ENCODE measurements around the gene GFPT1. TPM values are rescaled to one million over a fixed set of nuclear protein-coding genes. Genes with fewer than 3 reads are reported as not detected.
"Not testable (repeated sequence)": the region's sequence is repeated elsewhere in the genome, so short reads cannot be mapped to it uniquely, and the experiment has no call there.

Gene GFPT1
- total RNA-seq, 1 donor from 2014 or later = 85.7 TPM

DNA sequence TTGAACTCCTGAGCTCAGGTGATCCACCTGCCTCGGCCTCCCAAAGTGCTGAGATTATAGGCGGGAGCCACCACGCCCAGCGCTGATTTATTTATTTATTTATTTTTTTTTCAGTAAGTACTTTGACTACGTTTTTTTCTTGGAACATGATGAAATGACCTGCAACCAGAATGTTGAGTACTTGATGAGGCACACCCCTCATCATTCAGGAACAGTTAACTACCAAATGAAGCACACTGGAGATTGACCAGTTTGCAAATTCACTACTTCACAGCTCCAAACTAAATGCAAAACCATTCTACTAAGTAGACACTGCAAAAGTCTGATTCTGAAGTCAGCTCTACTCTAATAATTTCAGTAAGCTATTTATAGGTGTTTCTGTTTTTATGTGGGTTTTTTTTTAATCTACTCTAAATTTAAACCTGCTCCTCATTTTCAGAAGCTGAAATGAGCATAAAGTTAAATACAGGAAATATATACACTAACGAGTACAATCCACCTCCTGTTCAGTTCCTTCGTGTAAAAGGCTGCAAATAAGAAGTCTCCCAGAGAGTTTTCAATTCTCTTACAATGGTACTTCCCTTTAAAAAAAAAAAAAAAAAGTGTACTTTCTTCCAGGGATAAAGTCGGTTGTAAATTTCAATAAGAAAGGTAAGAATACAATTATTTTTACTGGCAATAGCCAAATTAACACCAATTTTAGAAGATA lies 1.4 kb downstream of the GFPT1 start:
- intact Hi-C loops (cut with DNase I) = loop anchor here (5.0 kb wide), 1 partner anchor 52 kb away; the partner anchor contains the start of gene NFU1
- no peak for DNase-seq (ENCODE audit: low spot score)

DNA sequence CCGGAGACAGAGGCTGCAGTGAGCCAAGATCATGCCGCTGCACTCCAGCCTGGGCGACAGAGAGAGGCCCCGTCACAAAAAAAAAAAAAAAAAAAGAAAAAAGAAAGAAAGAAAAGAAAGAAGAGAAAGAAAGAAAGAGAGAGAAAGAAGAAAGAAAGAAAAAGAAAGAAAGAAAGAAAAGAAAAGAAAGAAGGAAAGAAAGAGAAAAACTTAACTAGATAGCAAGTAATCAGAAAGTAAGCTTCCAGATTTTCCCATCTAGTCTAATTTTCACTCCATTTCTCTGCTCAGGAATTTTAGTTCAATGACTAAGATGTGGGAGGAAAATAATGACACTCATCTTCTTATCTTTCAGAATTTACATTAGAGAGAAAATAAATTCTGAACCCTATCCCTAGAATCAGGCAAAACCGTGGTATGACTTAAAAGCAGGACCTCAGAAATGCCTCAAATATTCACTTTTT lies 2.4 kb downstream of the GFPT1 start:
- intact Hi-C loops (cut with DNase I) = loop anchor here (5.0 kb wide), 1 partner anchor 53 kb away; the partner anchor contains the start of gene NFU1
- DNase-seq (ENCODE audit: low spot score) = no peak

DNA sequence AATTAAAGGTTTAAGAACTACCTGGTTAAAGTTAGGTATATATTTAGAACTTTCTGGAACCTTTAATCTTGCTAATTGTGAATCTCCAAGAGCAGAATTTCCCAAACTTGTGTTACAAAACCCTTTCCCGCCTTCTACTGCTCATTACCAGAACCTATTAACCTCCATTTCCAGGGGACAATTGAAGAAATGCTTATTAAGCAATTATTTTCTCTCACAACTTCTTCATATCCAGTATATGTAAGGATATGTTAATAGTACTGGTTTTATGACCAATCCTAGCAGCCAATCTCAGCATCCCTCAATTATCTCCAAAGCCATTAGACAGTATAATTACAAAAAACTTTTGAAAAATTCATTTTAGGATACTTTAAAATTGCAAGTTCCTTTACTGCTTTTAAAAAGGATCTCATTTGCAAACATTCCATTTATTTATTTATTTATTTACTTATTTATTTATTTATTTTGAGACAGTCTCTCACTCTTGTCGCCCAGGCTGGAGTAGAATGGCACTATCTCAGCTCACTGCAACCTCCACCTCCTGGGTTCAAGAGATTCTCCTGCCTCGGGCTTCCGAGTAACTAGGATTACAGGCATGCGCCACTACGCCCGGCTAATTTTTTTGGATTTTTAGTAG lies 3.7 kb downstream of the GFPT1 start:
- DNase-seq (ENCODE audit: low spot score) = no peak
- intact Hi-C loops (cut with DNase I) = no loop called here

DNA sequence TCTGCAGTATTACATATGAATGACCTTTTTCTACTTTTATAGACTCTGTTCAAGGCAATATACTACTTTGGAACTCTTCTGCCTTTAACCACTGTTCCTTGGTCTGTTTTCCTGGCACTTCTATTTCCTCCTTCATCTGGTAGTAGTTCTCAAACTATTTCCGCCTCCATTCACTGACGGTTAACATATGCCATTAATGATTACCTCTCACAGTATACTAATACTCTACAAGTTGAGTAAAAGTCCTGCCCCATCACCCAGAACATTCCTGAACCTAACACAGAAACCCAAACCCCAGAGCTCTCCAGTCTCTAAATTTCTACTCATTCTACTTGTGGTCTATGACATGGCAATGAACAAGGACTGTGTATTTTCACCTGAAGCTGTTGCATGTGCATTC lies 4.5 kb downstream of the GFPT1 start:
- no peak for DNase-seq (ENCODE audit: low spot score)
- intact Hi-C loops (cut with DNase I) = no loop called here

DNA sequence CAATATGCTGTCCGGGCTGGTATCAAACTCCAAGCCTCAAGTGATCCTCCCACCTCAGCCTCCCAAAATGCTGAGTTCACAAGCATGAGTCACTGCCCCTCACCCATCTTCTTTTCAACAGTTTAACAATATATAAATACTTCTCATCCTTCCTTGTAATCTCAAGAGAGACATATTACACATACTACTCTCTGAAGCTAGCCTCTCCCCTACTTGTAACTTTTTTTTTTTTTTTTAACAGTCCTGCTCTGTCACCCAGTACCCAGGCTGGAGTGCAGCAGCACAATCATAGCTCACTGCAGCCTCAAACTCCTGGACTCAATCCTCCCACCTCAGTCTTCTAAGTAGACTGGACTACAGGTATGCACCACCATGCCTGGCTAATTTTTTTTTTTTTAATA lies 5.7 kb downstream of the GFPT1 start:
- no peak for DNase-seq (ENCODE audit: low spot score)
- intact Hi-C loops (cut with DNase I) = no loop called here

DNA sequence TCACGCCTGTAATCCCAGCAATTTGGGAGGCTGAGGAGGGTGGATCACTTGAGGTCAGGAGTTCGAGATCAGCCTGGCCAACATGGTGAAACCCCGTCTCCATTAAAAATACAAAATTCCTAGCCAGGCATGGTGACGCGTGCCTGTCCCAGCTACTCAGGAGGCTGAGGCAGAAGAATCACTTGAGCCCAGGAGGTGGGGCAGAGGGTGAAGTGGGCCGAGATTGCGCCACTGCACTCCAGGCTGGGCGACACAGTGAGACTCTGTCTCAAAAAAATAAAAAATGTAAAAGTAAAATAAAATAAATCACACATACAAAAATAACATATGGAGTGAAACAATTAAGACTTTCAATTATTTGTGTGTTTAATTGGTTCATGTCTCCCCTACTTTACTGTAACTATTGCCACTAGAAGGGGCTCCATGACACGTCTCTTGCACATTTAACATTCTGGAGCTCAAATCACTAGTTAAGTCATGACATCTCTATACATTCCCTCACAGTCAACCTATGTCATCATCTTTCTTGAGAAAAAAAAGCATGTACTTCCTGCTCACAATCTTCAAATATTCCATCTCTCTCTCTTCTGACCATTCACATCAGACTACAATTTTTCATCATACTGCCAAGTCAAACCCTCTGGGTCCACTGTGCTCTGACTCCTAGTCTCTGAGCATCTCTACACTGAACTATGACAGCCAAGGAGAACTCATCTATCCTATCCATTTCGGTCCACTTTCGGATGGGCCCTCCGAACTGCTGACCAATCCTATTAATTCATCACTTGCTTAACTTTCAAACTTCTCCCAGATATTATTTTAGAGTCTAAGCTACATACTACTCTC lies 6.7 kb downstream of the GFPT1 start:
- no peak for DNase-seq (ENCODE audit: low spot score)
- intact Hi-C loops (cut with DNase I) = no loop called here

DNA sequence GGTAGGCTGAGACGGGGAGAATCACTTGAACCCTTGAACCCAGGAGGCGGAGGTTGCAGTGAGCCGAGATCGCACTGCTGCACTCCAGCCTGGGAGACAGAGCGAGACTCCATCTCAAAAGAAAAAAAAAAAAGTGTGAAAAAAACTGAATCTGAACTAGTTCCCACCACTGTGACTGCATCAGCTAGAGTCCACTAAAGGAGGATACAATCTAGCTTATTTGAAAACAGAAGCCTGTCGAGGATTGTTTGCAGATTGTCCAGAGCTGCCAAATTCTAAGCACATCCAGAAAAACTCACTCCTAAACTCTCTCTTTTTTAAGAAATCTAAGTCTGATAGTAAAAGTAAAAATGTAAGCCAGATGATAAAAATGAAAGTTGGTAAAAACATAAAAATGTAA lies 10.6 kb downstream of the GFPT1 start:
- DNase-seq (ENCODE audit: low spot score) = no peak
- intact Hi-C loops (cut with DNase I) = loop anchor here (10.0 kb wide), 1 partner anchor 338 kb away; no protein-coding TSS in a partner anchor

DNA sequence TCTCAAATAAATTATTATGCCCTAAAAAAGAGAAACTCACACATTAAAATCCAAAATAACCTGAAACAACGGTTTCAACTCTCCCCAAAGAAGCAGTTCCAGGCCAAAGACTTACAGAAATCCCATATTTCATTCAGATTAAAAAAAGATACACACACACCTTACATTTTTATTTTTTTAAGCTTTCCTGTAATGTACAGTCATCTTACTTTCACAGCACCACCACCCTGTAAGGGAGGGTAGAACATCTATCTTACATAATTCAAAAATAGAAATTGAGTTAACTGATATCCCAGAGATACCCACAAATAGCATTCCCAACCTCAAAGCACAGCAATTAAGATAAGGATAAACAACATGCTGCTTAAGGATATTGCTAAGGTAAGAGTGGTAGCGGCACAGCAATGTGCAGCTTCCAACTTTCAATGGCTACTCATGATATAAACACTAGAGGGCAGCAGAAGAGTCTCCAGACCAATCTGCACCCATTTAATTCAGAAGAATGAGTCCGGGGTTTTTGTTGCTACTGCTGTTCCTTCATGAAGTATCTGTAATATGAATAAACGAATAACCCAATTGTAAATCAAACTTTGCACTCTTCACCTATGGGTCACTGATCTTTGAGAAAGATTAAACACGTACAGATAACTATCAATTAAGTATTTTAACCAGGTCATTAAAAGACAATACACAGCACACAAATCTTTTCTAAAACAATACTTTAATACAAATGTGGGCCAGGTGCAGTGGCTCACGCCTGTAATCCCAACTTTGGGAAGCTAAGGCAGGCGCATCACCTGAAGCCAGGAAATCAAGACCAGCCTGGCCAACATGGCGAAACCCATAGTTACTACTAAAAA lies 11.3 kb downstream of the GFPT1 start:
- intact Hi-C loops (cut with DNase I) = loop anchor here (10.0 kb wide), 1 partner anchor 339 kb away; no protein-coding TSS in a partner anchor
- no peak for DNase-seq (ENCODE audit: low spot score)

DNA sequence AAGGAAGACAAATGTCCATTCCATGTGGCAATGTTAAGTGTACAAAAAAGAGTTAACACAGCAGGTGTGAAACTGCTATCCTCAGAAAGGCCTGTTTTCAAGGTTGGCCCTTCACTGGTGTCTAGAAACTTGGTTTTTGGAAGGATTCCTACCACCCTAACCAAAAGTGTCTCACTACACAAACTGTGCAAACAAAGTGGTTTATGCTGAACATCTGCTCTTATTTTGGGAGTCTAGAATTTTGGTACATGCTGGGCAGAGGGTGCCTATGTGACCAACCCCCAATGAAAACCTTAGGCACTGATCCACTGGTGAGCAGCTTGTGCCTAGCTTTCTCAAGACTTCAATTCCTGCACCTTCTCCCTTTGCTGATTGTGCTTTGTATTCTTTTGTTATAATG lies 14.3 kb downstream of the GFPT1 start:
- no peak for DNase-seq (ENCODE audit: low spot score)
- intact Hi-C loops (cut with DNase I) = loop anchor here (10.0 kb wide), 1 partner anchor 342 kb away; no protein-coding TSS in a partner anchor

DNA sequence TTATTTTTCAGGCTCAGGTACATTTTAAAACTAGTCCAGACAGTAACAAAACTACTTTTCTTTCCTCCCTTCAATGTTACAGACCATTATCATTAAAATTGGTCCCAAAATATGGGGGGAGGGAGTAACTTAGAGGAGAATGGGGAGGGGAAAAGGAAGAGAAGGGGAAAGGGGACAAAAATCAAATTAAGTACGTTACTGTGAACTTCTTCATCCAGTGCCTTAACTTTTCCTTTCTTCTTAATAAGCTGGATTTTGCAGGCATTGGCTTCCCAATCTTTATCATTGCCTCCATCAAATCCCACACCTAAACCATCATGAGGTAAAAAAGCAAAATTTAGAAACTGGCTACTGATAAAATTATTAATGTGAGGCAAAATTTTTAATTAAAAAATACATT lies 17.2 kb downstream of the GFPT1 start:
- intact Hi-C loops (cut with DNase I) = loop anchor here (10.0 kb wide), 1 partner anchor 345 kb away; no protein-coding TSS in a partner anchor
- DNase-seq (ENCODE audit: low spot score) = no peak

DNA sequence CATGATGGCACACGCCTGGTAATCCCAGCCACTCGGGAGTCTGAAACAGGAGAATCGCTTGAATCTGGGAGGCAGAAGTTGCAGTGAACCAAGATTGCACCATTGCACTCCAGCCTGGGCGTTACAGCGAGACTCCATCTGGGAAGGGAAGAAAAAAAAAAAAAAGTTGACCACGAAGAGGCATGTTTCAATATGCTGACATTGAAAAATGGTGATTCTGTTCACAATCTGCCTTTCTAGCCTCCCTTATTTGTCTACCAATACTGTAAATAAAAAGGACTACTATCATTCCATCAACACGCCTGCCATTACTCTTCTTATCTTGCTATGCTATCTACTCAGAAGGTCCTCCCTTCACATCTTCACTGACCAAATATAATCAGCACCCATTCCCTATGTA lies 18.4 kb downstream of the GFPT1 start:
- no peak for DNase-seq (ENCODE audit: low spot score)
- intact Hi-C loops (cut with DNase I) = no loop called here

DNA sequence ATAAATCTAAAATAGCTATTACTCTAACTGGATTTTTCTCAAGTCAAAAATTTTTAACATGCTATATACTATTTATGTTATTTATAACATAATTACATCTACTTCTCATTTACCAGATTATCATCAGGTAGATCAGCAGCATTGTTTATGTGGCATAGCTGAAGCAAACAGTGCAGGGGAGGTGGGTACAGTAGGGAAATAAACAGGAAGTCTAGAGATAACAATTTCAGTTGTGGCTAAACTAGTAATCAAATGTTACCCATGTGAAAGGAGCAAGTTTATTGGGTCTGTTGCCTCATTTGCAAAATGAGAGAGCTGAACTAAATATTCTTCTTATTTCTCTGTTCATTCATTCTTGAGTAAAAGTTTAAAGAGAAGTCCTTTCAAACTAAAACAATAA lies 27.7 kb downstream of the GFPT1 start:
- no peak for DNase-seq (ENCODE audit: low spot score)
- intact Hi-C loops (cut with DNase I) = no loop called here

DNA sequence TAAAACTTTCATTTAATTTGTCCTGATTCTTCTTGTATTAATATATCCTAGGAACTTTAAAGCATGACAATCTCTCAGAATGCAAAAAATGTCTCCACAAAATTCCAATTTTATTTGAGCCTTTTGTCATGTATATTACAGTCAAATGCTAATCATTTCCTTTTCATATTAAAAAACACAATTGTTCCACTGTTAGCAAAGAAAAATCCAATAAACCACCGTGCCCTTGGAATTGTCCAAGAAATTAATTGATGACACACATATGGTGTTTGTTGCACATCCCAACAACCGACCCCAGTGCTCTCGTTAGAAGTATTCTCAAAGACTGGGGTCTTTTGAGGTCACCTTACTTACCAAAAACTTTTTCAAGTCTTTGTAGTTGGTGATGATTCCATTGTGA lies 28.1 kb downstream of the GFPT1 start:
- no peak for DNase-seq (ENCODE audit: low spot score)
- intact Hi-C loops (cut with DNase I) = no loop called here

DNA sequence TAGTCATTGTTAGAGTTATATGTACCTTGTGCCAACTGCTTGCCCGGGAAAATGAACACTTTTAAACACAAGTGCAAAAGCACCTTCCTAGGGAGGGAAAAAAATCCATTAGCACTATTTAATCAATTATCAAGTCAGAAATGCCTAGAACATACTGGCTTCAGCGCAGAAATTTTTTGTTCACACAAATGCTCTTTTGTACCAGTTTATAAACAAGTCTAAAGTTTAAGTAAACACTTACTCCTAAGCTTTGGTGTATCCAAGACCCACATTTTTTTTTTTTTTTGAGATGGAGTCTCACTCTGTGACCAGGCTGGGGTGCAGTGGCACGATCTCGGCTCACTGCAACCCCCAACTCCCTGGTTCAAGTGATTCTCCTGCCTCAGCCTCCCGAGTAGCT lies 30.6 kb downstream of the GFPT1 start:
- no peak for DNase-seq (ENCODE audit: low spot score)
- intact Hi-C loops (cut with DNase I) = no loop called here

DNA sequence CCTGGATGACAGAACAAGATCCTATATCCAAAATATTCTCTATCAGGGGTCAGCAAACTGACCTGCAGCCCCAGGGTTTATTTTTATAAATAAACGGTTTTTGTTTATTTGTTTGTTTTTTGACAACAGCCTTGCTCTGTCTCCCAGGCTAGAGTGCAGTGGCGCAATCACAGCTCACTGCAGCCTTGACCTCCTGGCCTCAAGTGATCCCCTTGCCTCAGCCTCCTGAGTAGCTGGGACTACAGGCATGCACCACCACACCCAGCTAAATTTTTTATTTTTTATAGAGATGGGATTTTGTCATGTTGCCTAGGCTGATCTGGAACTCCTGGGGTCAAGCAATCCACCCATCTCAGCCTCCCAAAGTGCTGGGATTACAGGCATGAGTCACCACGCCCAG lies 32.1 kb downstream of the GFPT1 start:
- DNase-seq (ENCODE audit: low spot score); intact Hi-C loops (cut with DNase I): not testable (repeated sequence)

DNA sequence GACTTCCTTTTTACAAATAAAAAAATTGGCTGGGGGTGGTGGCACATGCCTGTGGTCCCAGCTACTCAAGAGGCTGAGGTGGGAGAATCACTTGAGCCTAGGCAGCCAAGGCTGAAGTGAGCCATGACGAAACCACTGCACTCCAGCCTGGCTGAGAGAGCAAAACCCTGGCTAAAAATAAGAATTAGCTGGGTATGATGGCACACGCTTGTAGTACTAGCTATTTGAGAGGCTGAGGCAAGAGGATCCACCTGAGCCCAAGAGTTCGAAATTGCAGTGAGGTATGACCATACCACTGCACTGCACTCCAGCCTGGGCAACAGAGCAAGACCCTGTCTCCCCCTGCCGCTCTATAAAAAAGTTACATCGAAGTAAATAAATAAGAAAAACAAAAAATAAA lies 33.7 kb downstream of the GFPT1 start:
- no peak for DNase-seq (ENCODE audit: low spot score)
- intact Hi-C loops (cut with DNase I) = no loop called here

DNA sequence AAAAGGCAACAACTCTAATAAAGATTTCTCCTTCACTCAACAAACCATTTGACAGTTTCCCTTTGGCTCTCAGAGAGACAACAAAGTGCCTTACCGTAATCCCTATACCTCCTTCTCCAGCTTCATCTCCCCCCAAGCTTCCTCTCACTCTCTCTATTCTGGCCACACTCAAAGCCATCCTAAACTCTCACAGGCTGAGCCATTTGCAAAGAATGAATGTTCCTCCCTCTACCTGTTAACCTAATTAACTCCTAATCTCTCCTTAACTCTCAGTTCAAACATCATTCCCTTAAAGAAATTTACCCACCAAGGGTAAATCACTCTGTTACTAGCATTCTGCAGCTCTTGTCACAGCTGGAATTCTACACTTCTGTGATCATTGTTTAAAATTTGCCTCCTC lies 38.2 kb downstream of the GFPT1 start:
- DNase-seq (ENCODE audit: low spot score) = no peak
- intact Hi-C loops (cut with DNase I) = no loop called here

DNA sequence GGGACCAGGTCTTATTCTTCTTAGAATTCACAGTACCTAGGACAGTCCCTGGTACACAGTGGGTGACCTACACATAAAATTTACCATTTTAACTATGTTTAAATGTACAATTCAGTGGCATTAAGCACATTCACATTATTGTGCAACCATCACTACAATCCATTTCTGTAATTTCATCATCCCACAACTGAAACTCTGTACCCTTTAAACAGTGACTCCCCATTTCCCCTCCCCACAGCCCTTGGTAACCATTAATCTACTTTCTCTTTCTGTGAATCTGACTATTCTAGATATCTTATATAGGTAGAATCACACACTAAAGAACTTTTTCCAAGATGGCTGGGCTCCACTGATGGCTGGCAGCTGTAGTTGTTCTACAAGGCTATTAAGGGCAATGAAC lies 41.6 kb downstream of the GFPT1 start:
- no peak for DNase-seq (ENCODE audit: low spot score)
- intact Hi-C loops (cut with DNase I) = no loop called here

DNA sequence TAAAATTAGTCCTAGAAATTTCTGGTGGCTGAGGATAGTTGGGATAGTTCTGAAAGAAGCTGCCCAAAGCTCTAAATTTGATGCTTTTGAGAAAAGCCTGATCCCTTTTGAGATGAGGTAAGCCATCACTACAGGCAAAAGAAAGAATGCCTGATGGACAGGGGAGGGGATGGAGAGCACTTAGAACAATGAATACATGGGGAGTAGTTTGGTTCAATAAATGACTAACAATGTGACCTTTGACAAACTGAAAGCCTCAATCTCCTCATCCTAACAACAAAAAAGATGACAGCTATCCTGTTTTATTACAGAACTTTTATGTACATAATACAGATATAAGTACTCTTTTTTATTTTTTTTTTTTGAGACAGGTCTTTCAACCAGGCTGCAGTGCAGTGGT lies 42.7 kb downstream of the GFPT1 start:
- intact Hi-C loops (cut with DNase I) = no loop called here
- DNase-seq (ENCODE audit: low spot score) = no peak

Data from cardiac septum (tissue), 1 donor.